ENCODE results near the gene SARM1.

Gene SARM1

DNA sequence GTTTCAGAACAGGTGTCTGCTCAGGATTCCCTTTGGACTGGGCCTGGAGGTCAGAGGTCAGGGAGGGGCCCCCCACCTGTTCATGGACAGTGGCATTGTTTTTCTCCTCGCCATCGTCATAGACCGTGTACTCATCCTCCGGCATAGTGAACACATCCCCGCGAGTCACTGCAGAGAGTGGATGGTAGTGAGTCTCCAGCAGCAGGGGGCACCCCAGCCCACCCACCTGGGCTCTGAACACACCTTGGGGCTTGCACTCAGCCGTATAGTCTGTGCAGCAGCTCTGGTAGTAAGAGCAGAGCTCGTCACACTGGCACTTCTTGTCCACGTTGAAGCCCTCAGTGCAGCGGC, 1.8 kb upstream of the SARM1 start:
- DNase-seq, result no peak

DNA sequence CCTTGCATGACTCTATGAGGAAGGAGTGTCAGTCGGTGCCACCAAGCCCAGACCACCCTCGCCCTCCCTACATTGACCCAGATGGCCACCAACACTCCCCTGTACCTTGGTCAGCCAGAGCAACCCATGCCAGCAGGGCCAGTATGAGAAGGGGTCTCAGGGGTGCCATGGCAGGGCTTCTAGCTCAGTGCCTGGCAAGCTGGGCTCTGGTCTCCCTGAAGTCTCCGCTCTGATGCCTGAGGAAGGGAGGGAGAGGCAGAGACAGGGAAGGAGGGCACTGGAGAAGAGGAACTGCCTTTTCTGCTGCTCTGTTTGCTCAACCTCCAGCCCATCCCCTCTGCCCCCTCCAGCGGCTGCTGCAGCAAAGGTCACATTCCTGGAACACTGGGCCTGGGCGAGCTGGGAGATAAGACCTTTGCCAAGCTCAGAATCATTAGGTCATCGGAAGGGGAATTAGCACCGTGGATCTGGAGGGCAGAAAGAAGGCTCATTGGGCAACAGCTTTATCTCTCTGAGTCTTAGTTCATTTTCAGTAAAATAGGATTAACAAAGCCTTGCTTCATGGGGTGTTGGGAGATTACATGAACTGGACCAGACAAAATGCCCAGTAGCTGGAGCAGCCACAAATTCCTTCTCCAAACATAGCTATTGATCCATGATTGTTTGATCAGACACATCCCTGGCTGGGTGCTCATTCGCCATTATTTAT, 1.3 kb upstream of the SARM1 start, which contains the start of gene VTN:
Gene VTN, minus strand, starts transcription at position 273 of the 709 bp plus-strand sequence. Its CDS starts 104 bp downstream, at position 169.
- DNase-seq, result no peak

DNA sequence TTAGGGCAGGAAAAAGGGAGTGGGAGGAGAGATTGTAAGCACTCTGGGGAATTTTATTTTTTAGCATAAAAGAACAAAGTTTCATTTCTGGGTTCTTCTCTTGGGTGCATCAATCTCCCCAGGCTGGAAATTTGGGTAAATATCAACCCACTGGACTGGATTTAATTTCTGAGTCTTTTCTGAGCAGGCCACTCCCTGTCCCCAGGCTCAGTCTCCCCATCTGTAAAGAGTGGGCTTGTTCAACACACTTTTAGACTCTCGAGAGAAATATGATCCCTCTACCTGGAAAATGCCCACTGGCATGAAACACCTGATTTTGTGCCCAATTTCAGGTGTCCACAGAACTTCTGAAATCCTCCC, 770 bp upstream of the SARM1 start:
- no peak for DNase-seq

DNA sequence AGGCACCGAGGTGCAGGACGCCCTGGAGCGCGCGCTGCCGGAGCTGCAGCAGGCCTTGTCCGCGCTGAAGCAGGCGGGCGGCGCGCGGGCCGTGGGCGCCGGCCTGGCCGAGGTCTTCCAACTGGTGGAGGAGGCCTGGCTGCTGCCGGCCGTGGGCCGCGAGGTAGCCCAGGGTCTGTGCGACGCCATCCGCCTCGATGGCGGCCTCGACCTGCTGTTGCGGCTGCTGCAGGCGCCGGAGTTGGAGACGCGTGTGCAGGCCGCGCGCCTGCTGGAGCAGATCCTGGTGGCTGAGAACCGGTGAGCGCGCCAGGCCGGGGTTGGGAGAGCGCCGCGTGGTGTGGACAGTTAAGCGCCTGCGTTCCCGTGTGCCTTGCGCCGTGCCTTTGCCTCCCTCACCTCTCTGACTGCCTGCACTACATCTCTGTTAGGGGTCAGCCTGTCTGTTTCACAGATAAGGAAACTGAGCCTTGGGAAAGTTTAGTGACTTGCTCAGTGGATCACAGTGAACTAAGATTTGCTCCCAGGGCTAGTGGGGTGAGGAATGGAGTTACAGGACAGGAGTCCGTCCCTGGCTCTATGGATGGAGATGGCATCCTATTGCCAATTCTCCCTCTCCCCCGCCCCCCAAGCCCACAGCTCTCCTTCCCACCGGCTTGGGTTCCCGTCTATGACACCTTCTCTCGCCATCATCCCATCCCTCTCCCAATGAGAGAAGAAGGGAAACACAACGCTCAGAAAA, 880 bp downstream of the SARM1 start:
- no peak for DNase-seq

DNA sequence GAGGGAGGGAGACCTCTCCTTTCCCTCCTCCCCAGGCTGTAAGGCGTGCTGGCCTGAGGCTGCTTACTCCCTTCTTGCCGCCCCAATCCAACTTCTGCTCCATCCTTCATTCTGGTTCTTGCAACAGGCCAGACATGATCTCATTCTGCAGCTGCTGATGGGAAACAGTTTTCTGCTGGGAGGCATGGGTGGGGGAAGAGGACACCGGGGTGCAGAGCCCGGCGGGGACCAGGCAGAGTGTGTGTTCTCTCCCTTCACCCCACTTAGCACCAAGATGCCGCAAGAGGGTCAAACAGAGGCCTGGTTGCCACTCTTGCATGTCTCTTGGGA, 1.4 kb downstream of the SARM1 start:
- no peak for DNase-seq

DNA sequence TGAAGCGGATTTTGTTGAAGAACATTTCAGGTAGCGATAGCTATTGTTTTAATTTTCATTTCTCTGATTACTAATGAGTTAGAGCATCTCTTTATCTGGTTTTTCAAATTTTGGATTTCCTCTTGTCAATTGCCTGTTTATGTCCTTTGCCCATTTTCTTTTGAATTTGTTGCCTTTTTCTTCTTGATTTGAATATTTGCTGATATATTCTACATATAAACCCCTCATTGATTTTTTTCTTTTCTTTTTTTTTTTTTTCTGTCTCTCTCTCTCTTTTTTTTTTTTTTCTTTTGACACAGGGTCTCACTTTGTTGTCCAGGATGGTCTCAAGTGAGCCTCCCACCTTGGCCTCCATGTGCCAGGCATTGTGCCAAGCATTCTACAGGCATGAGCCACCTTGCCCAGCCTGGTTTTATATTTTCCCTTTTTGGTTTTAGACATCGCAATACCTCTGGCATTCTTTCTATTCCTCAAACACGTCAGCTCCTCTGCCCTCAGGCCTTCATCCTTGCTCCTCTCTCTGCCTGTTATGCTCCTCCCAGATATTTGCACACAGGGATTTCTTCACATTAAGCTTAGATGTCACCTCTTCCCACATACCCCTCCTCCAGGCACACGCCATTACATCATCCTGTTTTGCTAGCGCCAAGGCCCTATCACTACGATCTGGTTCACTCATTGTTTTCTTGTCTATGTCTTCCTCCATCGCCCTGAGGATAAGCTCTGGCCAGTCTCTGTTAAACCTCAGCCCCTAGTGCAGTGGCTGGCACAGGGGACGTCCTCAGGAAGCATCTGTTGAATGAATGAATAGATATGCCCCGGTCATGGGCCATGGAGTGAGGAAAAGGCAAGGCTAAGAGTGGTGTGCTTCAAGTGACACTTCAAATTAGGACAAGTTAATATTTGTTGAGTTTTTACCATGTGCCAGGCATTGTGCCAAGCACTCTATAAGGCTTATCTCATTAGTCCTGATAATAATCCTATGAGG, 8.6 kb downstream of the SARM1 start:
- no peak for DNase-seq

DNA sequence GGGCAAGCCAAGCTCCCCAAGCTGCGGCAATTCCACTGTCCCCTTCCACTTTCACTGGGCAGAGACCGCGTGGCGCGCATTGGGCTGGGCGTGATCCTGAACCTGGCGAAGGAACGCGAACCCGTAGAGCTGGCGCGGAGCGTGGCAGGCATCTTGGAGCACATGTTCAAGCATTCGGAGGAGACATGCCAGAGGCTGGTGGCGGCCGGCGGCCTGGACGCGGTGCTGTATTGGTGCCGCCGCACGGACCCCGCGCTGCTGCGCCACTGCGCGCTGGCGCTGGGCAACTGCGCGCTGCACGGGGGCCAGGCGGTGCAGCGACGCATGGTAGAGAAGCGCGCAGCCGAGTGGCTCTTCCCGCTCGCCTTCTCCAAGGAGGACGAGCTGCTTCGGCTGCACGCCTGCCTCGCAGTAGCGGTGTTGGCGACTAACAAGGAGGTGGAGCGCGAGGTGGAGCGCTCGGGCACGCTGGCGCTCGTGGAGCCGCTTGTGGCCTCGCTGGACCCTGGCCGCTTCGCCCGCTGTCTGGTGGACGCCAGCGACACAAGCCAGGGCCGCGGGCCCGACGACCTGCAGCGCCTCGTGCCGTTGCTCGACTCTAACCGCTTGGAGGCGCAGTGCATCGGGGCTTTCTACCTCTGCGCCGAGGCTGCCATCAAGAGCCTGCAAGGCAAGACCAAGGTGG, 9.8 kb downstream of the SARM1 start:
- no peak for DNase-seq

DNA sequence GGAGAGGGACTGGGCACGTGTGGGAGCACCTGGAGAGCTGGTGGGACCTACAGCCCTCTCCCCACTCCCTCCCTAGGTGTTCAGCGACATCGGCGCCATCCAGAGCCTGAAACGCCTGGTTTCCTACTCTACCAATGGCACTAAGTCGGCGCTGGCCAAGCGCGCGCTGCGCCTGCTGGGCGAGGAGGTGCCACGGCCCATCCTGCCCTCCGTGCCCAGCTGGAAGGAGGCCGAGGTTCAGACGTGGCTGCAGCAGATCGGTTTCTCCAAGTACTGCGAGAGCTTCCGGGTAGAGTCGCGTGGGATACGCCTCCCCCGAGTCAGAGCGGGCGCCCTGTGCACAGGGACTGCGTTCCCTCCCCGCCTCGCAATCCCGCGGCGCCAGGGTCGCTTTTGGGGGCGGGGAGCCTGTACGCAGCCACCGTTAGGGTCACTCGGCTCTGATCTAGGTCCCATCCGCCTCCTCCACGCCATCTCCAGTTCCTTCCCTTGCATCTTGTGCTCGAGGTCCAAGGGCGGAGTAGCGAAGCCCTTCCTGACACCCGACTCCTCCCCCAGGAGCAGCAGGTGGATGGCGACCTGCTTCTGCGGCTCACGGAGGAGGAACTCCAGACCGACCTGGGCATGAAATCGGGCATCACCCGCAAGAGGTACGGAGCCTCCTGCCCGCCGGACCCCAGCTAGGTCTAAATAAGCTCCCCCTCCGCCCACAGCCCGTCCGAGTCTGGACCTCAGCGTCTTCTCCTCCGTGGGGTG, 13.0 kb downstream of the SARM1 start:
- DNase-seq, result no peak

DNA sequence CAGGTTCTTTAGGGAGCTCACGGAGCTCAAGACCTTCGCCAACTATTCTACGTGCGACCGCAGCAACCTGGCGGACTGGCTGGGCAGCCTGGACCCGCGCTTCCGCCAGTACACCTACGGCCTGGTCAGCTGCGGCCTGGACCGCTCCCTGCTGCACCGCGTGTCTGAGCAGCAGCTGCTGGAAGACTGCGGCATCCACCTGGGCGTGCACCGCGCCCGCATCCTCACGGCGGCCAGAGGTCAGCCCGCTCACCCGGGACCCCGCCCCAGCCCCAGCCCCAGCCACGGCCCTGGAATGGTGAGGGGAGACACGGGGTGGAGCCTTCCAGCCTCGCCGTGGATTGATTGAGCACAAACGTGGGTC, 13.5 kb downstream of the SARM1 start:
- no peak for DNase-seq

DNA sequence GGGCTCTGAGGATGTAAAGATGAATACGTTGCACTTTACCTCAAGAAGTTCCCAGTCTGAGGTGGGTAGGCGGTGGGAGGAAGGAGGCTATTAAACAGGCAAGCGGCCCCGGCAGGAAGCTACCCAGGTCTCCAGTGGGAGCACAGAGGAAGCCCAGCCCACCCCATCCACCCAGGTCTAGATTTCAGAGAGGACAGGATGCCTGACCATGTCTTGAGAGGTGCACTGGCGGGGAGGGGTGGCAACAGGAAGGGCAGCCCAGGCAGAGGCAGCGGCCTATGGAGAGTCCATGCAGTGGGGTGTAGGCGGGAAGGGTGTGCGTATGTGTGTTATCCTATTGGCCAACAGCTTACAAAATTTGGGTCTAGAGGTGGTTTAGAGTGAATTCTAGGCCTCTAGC, 13.9 kb downstream of the SARM1 start:
- no peak for DNase-seq

DNA sequence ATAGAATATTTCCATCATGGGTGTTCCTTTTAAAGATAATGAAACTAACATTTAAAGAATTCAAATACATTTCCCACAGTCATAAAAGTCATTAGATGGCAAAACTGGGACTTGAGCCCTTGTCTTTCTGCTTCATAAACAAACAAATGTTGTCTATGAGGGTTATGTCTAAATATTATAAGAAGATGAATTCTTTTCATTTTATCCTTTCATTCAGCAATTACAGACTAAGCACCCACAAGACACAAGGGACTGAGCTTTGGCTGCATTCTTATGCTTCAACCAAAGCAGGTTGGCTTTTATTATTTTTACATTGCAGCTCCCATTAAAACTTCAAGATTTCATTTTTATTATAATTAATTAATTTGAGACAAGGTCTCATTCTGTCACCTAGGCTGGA, 14.9 kb downstream of the SARM1 start:
- no peak for DNase-seq

DNA sequence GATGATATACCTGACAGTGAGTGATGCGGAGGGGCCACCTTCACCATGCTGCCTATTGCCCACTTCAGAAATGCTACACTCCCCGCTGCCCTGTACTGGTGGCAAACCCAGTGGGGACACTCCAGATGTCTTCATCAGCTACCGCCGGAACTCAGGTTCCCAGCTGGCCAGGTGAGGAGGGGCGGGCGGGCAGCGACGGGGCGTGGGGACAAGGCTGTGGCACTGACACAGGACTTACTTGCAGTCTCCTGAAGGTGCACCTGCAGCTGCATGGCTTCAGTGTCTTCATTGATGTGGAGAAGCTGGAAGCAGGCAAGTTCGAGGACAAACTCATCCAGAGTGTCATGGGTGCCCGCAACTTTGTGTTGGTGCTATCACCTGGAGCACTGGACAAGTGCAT, 16.6 kb downstream of the SARM1 start:
- DNase-seq, result no peak

DNA sequence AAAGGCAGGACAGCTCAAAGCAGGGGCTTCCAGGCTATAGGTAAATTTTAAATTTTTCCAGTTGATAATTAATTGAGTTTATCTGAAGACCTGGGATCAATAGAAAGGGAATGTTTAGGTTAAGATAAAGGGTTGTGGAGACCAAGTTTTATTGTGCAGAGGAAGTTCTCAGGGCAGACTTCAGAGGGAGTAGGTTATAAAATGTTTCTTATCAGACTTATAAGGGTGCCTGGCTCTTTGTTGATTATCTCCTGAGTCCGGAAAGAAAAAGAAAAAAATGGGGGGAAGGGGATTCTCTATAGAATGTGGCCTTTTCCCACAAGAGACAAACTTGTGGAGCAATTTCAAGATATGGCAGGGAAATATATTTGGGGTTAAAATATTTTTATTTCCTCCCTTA, 18.6 kb downstream of the SARM1 start:
- DNase-seq, result no peak

DNA sequence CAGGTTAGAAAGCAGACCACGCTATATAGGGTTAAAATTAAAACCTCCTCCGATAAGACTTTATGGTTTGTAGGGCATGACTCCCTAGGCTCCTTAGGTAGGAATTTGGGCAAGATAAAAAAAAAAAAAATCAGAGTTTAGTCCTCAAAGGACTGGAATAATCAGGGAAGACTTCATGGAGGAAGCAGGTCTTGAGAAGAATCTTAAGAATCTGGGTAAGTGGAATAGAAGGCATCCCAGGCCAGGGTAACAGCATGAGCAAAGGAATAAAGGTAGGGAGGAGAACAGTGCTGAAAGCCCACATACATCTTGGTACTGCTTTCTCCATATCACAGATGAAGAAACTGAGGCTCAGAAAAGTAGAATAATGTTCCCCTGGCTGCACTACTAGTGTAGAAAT, 19.1 kb downstream of the SARM1 start:
- no peak for DNase-seq

DNA sequence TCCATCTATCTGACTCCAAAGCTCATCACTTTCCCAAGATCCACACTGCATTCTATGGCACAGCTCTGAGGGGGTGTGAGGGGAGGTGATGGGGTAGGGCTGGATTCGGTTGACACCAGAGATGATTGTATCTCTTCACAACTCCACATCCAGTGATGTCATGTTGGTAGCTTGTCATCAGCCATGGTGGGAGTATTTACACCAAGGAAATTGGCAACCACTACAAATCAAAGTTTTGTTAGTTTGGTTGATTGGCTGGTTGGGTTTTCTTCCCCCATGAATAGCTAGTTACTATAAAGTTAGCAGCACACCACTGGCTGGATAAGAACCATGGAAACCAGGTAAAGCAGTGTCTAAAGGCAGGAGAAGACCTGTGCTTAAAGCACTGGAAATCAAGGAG, 19.5 kb downstream of the SARM1 start:
- DNase-seq, result no peak

DNA sequence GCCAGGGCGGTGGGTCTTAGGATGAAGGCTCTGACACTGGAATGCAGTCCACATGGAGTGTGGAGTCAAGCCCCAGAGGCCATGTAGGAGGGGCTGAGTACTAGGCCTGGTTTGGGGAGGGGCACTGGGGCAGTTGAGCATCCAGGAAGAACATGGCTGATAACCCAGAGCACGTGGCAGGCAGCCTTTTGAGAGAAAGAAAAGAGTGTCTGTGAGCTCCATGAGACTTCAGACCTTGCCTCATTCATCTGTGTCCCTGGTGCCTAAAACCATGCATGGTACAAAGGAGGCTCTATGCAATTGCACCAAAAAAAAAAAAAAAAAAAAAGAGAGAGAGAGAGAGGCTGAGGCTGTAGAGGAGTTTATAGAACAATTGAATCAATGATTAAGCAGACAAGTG, 19.9 kb downstream of the SARM1 start:
- no peak for DNase-seq

DNA sequence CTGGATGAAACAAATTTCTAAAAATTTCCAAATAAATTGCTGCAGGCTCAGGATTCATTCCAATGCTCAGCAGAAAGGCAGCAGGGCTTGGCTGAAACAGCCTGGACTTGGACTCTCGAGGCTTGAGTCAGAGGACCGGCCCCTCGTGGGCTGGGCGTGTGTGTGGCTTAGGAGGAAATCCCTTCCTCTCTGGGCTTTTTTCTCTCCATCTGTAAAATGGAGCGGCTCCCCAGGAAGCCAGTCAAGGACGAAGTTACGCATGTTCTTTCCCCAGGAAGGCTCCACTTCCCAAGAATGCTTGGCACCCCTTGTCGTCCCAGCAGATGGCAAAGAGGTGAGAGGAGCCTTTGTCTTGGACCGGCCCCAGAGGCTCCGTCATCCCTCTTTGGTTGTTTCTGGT, 21.0 kb downstream of the SARM1 start:
- no peak for DNase-seq

DNA sequence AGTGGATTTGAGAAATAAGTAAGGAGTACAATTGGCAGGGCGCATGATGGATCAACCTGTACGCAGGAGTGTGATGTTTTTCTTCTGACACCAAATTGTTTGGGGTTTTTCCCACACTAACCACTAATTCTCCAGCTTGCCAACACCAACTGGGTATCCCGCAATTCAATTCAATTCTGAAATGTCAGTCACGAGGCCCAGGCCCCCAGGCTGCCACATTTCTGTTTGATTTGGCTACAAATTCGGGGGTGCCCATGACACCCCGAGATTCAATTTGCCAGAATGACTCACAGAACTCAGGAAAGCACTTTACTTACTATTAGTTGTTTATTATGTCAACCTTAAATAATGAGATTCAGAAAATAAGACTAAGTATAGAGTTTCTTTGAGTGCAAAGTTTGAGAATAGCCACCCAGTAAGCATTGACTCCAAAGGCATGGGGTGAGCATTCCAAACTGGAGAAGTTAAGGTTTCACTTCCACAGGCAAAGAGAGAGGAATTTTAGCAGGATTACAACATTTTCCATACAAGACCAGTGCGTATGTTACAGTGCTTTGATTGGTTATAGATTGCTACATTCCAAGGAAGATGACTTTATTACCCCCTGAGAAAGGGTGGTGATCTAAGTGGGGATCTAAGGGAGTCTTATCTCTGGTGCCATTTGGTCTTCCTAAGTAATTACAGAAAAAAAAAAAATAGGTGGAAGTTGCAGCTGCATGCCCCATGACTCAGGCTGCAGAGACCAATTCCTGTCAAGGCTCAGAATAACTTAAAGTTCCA, 23.0 kb downstream of the SARM1 start:
- no peak for DNase-seq

DNA sequence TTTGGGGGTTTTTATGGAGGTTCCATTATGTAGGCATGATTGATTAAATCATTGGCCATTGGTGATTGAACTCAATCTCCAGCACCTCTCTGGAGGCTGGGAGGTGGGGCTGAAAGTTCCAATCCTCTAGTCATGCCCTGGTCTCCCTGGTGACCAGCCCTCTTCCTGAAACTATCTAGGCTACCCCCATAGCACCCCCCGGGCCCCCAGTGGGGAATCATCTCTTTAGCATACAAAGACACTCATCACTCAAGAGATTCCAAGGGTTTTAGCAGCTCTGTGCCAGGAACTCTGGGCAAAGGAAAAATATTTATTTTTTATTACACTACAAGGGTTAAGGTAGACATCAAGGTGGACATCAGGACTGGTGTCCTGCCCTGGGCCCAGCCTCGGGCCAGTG, 23.9 kb downstream of the SARM1 start:
- DNase-seq, result no peak

DNA sequence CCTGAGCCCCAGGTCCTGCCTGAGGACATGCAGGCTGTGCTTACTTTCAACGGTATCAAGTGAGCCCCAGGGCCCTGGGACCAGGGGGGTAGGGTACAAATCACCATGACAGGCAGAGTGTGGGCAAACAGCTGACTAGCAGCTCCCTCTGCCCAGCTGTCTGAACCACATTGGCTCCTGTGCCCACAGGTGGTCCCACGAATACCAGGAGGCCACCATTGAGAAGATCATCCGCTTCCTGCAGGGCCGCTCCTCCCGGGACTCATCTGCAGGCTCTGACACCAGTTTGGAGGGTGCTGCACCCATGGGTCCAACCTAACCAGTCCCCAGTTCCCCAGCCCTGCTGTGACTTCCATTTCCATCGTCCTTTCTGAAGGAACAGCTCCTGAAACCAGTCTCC, 24.5 kb downstream of the SARM1 start:
- no peak for DNase-seq

DNA sequence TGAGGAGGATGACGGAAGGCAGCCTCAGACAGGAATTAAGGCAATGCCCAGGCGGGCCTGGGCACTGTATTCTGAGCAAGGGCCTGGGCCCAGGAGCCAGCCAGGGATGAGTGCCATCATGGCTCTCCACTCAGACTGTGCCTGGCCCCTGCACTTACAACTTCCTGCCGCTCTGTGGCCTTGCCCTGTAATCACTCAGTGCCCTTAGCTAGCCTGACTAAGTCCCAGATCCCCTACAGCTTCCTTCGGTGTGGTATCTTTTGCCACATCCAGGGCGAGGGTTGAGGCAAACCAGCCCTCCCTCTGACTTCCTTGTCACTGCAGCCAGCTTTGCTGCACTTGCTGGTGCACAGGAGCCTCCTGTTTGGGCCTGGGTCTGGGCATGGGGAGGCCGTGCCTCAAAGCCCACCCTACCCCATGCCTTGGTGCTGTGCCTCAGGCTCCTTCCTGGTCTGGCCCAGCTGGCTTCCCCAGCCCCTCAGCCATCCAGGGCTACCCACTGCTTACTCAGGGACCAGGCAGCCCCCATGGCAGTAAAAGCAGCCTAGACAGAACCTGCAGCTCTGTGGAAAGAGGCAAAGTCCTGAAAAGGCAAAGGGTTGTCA, 25.2 kb downstream of the SARM1 start:
- no peak for DNase-seq
